ENCODE results near the gene MT1HL1.

DNA sequence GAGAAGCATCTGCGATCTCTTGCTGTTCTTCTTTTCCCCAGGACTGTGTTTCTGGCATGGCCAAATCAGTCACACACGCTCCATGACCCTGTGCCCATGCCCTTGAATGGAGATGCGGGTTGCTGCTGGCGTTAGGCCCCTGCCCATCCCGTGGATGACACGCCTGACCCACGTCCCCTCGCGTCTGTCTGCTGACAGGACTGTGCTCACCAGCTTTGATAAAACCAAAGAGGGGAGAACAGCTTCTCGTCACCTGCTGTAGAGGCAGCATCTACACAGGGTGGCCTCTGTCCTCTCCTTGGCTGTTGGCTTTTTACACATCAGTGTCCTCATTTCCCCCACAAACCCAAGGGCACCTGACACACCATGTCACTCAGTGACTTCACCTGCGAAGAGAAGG, 6.9 kb downstream of the MT1HL1 start:
- TF ChIP-seq ZNF274 (IDR thresholded peaks at IDR 0.05; ENCODE audit: low read depth, low read length) (no peak), YY1 (IDR thresholded peaks at IDR 0.05; ENCODE audit: insufficient read depth, insufficient read length) (no peak)

Data from NT2/D1 (cell line).